ENCODE measurements around the gene NLK. TPM values are rescaled to one million over a fixed set of nuclear protein-coding genes. Genes with fewer than 3 reads are reported as not detected.
A peak's percentile ranks its signal among the peaks of the same experiment; 100 is the strongest.
"Not testable (repeated sequence)": the region's sequence is repeated elsewhere in the genome, so short reads cannot be mapped to it uniquely, and the experiment has no call there.

The NLK gene
- total RNA-seq, 8 experiments from 2014 or later: 26.2 to 134 (median 37.5) TPM

- 50 to 83% (median 80%) methylated on average over 2 to 10 of the region's 28 CpGs; no CpG with 5 or more reads in 7 of the 10 experiments for WGBS, 10 experiments
- peak overlapping the region; percentile 46 to 53 (median 48) for H3K4me3 ChIP-seq
- no peak for ATAC-seq (replicated peaks in 6 of 8)
- H3K27ac ChIP-seq: peak overlapping the region in 1 of 2 donors; percentile 38
- in situ Hi-C loops (cut with MboI; ENCODE audit: low pct_unique_long_range_greater_than_20kb in 2 of 9, low sequenced_read_pairs in 9 of 9, unreplicated experiment in 9 of 9): no loop called here
- H3K4me1 ChIP-seq (replicated peaks in 1 of 2): peaks cover 0 to 12% of the 10 kb centered on the region in 2 donors
These were observed 184.3 kb downstream of the NLK start for GRCh38 chr17:28226563-28227315.

- in situ Hi-C loops (cut with MboI; ENCODE audit: low pct_unique_long_range_greater_than_20kb in 2 of 9, low sequenced_read_pairs in 9 of 9, unreplicated experiment in 9 of 9): no loop called here
- peak overlapping the region; percentile 46 to 53 (median 48) for H3K4me3 ChIP-seq
- 1 to 16% (median 6%) methylated on average over 5 to 22 of the region's 66 CpGs; no CpG with 5 or more reads in 6 of the 10 experiments for WGBS, 10 experiments
- H3K27ac ChIP-seq: peak overlapping the region; percentile 42 to 75
- peaks cover 0 to 12% of the 10 kb centered on the region in 2 donors for H3K4me1 ChIP-seq (replicated peaks in 1 of 2)
- ATAC-seq (replicated peaks in 6 of 8): peak; percentile 83 to 94 (median 90)
These were observed 185.0 kb downstream of the NLK start for GRCh38 chr17:28227316-28228108.

- peaks cover 0 to 12% of the 10 kb centered on the region in 2 donors for H3K4me1 ChIP-seq (replicated peaks in 1 of 2)
- peak overlapping the region; percentile 46 to 53 (median 48) for H3K4me3 ChIP-seq
- 0 to 33% (median 17%) methylated on average over 1 to 4 of the region's 22 CpGs; no CpG with 5 or more reads in 5 of the 10 experiments for WGBS, 10 experiments
- peak overlapping the region in 1 of 2 donors; percentile 75 for H3K27ac ChIP-seq
- ATAC-seq (replicated peaks in 6 of 8): peak in 5 of 8 experiments; percentile 15 to 28 (median 19)
- in situ Hi-C loops (cut with MboI; ENCODE audit: low pct_unique_long_range_greater_than_20kb in 2 of 9, low sequenced_read_pairs in 9 of 9, unreplicated experiment in 9 of 9): no loop called here
These were observed 185.8 kb downstream of the NLK start for GRCh38 chr17:28228109-28228840.

GRCh38 chr17:28228986-28229729 lies 186.7 kb downstream of the NLK start:
- Histone ChIP-seq H3K27ac (no peak overlapping the region), H3K4me3 (no peak overlapping the region), H3K4me1 (replicated peaks in 1 of 2) (peaks cover 0 to 12% of the 10 kb centered on the region in 2 donors)
- 60 to 100% (median 93%) methylated on average over 1 to 3 of the region's 4 CpGs; no CpG with 5 or more reads in 5 of the 10 experiments for WGBS, 10 experiments
- ATAC-seq (replicated peaks in 6 of 8): no peak
- in situ Hi-C loops (cut with MboI; ENCODE audit: low pct_unique_long_range_greater_than_20kb in 2 of 9, low sequenced_read_pairs in 9 of 9, unreplicated experiment in 9 of 9): no loop called here

GRCh38 chr17:28230011-28230410 lies 187.5 kb downstream of the NLK start:
- no peak overlapping the region for H3K4me3 ChIP-seq
- no peak overlapping the region for H3K27ac ChIP-seq
- WGBS, 10 experiments: 36 to 80% (median 70%) methylated on average over 2 to 6 of the region's 7 CpGs; no CpG with 5 or more reads in 5 of the 10 experiments
- ATAC-seq (replicated peaks in 6 of 8): no peak
- in situ Hi-C loops (cut with MboI; ENCODE audit: low pct_unique_long_range_greater_than_20kb in 2 of 9, low sequenced_read_pairs in 9 of 9, unreplicated experiment in 9 of 9): no loop called here
- peaks cover 0 to 12% of the 10 kb centered on the region in 2 donors for H3K4me1 ChIP-seq (replicated peaks in 1 of 2)

GRCh38 chr17:28230607-28231006 lies 188.1 kb downstream of the NLK start:
- H3K27ac ChIP-seq; in situ Hi-C loops (cut with MboI; ENCODE audit: low pct_unique_long_range_greater_than_20kb in 2 of 9, low sequenced_read_pairs in 9 of 9, unreplicated experiment in 9 of 9); ATAC-seq (replicated peaks in 6 of 8); H3K4me3 ChIP-seq: not testable (repeated sequence)
- WGBS, 10 experiments: 17 to 100% (median 51%) methylated on average over 1 to 5 of the region's 6 CpGs; no CpG with 5 or more reads in 2 of the 10 experiments
- peaks cover 0 to 12% of the 10 kb centered on the region in 2 donors for H3K4me1 ChIP-seq (replicated peaks in 1 of 2)

GRCh38 chr17:28231624-28232023 lies 189.1 kb downstream of the NLK start:
- ATAC-seq (replicated peaks in 6 of 8); H3K4me1 ChIP-seq (replicated peaks in 1 of 2); in situ Hi-C loops (cut with MboI; ENCODE audit: low pct_unique_long_range_greater_than_20kb in 2 of 9, low sequenced_read_pairs in 9 of 9, unreplicated experiment in 9 of 9); H3K27ac ChIP-seq; H3K4me3 ChIP-seq: not testable (repeated sequence)
- 30 to 80% (median 71%) methylated on average over 1 to 5 of the region's 5 CpGs; no CpG with 5 or more reads in 5 of the 10 experiments for WGBS, 10 experiments

- in situ Hi-C loops (cut with MboI; ENCODE audit: low pct_unique_long_range_greater_than_20kb in 2 of 9, low sequenced_read_pairs in 9 of 9, unreplicated experiment in 9 of 9); ATAC-seq (replicated peaks in 6 of 8): not testable (repeated sequence)
- WGBS, 10 experiments: 50 to 94% (median 80%) methylated on average over 2 to 12 of the region's 21 CpGs; no CpG with 5 or more reads in 3 of the 10 experiments
These were observed 190.7 kb downstream of the NLK start for GRCh38 chr17:28232966-28233870.

GRCh38 chr17:28233872-28234856 lies 191.7 kb downstream of the NLK start:
- ATAC-seq (replicated peaks in 6 of 8); H3K4me1 ChIP-seq (replicated peaks in 1 of 2); H3K4me3 ChIP-seq; in situ Hi-C loops (cut with MboI; ENCODE audit: low pct_unique_long_range_greater_than_20kb in 2 of 9, low sequenced_read_pairs in 9 of 9, unreplicated experiment in 9 of 9); H3K27ac ChIP-seq: not testable (repeated sequence)
- WGBS, 10 experiments: 31 to 100% (median 84%) methylated on average over 2 to 19 of the region's 22 CpGs; no CpG with 5 or more reads in 1 of the 10 experiments

More at GRCh38 chr17:28232966-28233870, 190.7 kb downstream of the NLK start:
- not testable (repeated sequence) for H3K4me3 ChIP-seq; H3K27ac ChIP-seq; H3K4me1 ChIP-seq (replicated peaks in 1 of 2)

GRCh38 chr17:28235066-28235700 lies 192.7 kb downstream of the NLK start:
- H3K27ac ChIP-seq; H3K4me3 ChIP-seq; H3K4me1 ChIP-seq (replicated peaks in 1 of 2); in situ Hi-C loops (cut with MboI; ENCODE audit: low pct_unique_long_range_greater_than_20kb in 2 of 9, low sequenced_read_pairs in 9 of 9, unreplicated experiment in 9 of 9); ATAC-seq (replicated peaks in 6 of 8): not testable (repeated sequence)
- WGBS, 10 experiments: 44 to 100% (median 80%) methylated on average over 1 to 9 of the region's 12 CpGs; no CpG with 5 or more reads in 2 of the 10 experiments

Data from motor neuron (in vitro differentiated cells).